Fibroblast of the aortic adventitia (primary cell): ENCODE data around the gene ZC2HC1B. TPM values are rescaled to one million over a fixed set of nuclear protein-coding genes. Genes with fewer than 3 reads are reported as not detected.

Experiments used
- DNase-seq: peaks from one replicate; pipeline ENCODE4 v3.0.0-alpha.2; 2010; ENCODE audit warnings: low read depth
- H3K4me3 ChIP-seq: 2 replicates; pipeline ENCODE4 v1.5.1; 2011; ENCODE audit warnings: low read depth, mild to moderate bottlenecking, control low read depth, low read length, moderate library complexity
- total RNA-seq: library from RNA; depleted of rRNA; stranded (reverse); fragments of >200 nt; gene quantifications from 2 replicates; pipeline ENCODE4 v1.2.3, GENCODE V29; 2012; ENCODE audit warnings: low replicate concordance
- TF ChIP-seq, protein P1 (sequence below): IDR thresholded peaks from 2 replicates; pipeline ENCODE4 v1.5.1; 2011; ENCODE audit warnings: mild to moderate bottlenecking, low read length, control low read depth, inconsistent platforms; ENCODE audit not compliant: insufficient read depth

ZC2HC1B gene
- total RNA-seq, 1 donor: not detected

- no peak overlapping the region for H3K4me3 ChIP-seq
- no peak for DNase-seq
- TF ChIP-seq, protein P1, sequence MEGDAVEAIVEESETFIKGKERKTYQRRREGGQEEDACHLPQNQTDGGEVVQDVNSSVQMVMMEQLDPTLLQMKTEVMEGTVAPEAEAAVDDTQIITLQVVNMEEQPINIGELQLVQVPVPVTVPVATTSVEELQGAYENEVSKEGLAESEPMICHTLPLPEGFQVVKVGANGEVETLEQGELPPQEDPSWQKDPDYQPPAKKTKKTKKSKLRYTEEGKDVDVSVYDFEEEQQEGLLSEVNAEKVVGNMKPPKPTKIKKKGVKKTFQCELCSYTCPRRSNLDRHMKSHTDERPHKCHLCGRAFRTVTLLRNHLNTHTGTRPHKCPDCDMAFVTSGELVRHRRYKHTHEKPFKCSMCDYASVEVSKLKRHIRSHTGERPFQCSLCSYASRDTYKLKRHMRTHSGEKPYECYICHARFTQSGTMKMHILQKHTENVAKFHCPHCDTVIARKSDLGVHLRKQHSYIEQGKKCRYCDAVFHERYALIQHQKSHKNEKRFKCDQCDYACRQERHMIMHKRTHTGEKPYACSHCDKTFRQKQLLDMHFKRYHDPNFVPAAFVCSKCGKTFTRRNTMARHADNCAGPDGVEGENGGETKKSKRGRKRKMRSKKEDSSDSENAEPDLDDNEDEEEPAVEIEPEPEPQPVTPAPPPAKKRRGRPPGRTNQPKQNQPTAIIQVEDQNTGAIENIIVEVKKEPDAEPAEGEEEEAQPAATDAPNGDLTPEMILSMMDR: no peak
Measured at GRCh38 chr6:143885116-143885515, 20.8 kb downstream of the ZC2HC1B start.

DNA sequence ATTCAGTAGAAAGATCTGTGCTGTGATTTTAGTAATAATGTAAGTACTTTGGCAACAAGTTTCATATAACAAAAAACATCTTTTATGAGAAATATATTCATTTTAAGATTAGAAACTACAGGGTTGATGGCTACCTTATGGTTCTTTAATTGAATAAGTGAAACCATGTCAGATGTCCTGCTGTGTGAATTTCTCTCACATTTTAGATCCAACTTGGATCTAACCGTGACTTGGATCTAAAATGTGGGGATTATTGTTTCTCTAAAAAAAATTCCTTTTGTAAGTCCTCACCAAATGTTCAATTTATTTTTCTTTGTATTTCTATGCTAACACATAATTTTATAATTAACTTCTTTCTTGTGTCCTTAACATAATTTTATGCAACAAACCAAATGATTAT is 30.4 kb downstream of the ZC2HC1B start:
- no peak for DNase-seq
- TF ChIP-seq, protein P1: no peak
- no peak overlapping the region for H3K4me3 ChIP-seq

DNA sequence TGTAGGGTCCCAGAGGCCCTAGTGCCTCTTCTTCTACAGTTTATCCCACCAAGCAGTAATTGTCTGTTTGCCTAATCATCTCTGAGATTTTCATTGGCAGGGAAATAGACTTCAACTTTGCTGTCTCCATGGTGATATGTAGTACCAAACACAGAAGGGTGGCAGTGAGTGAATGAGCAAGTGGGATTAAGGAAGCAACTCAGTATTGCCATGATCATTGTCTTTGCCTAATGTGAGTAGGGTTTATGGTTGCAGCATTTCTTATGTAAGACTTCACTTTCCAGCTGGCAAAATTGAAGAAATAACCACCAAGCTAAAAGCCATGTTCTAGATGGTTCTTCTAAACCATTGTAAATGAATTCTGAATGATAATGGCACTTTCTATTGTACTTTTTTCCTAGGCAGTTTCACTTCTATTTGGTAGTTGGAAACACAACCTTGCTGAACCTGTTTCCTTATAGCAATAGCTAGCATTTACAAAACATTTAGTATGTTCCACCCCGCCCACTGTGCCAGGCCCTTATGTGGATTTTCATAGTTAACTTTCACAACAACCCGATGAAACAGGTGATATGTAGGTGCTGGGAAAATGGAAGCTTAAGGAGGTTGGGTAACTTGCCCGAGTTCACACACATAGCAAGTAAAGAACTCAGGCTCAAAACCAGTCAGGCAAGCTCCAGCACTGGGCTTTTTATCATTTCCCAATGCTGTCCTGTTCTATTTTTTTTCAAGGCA is 32.0 kb downstream of the ZC2HC1B start:
- no peak for DNase-seq
- TF ChIP-seq, protein P1: no peak
- no peak overlapping the region for H3K4me3 ChIP-seq

GRCh38 chr6:143900358-143900757 is 36.1 kb downstream of the ZC2HC1B start:
- no peak overlapping the region for H3K4me3 ChIP-seq
- no peak for DNase-seq
- TF ChIP-seq, protein P1: no peak

DNA sequence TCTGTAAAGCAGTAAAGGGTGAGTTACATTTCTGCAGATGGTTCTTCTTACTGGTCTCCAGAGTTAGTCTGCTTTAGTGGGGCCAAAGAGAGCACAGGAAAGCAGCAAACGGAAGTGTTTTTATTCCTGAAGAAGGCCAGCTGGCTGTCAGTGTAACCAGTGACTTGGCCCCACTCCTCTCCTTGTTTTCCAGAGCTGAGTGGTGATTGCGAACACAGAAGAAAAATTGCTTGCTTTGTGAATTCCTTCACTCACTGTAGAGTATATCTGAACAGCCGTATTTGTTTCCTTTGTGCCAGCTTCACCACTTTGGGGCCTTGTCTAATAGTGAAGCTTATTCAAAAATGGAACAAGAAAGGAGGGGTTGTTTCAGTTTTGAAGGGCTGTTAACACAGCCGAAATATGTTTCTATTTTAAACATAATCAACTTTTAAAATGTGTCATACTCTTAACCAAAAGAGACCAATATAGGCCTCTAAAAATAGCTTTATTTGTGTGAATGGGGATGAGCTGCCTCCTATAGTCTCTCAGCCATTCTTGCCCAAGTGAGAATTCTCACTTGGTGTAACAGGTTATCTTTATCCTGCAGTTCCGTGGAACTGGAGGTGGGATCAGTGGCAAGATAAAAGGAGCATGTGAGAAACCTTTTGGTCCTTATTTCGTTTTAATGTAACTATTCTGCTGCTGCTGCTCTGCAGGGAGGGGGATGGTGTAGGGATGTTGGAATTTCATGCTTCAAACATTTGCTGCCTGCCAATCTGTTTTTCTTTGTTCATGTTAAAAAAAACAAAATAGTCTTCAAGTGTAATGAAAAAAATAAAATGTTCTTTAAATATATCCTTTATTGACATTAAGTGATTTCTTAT is 37.8 kb downstream of the ZC2HC1B start:
- no peak overlapping the region for H3K4me3 ChIP-seq
- peak; percentile 88 for DNase-seq
- TF ChIP-seq, protein P1: no peak

GRCh38 chr6:143902827-143903226 is 38.6 kb downstream of the ZC2HC1B start:
- H3K4me3 ChIP-seq: no peak overlapping the region
- DNase-seq: no peak
- TF ChIP-seq, protein P1: no peak
